HG02852 (cell line): ENCODE results near the gene PROB1.
"Not testable (repeated sequence)": the region's sequence is repeated elsewhere in the genome, so short reads cannot be mapped to it uniquely, and the experiment has no call there.

Experiments
- ATAC-seq: cut with Tn5 transposase; IDR thresholded peaks from one replicate; pipeline ENCODE4 v1.9.1; 2021; ENCODE audit warnings: mild to moderate bottlenecking, moderate library complexity; ENCODE audit not compliant: unreplicated experiment

PROB1 gene, protein sequence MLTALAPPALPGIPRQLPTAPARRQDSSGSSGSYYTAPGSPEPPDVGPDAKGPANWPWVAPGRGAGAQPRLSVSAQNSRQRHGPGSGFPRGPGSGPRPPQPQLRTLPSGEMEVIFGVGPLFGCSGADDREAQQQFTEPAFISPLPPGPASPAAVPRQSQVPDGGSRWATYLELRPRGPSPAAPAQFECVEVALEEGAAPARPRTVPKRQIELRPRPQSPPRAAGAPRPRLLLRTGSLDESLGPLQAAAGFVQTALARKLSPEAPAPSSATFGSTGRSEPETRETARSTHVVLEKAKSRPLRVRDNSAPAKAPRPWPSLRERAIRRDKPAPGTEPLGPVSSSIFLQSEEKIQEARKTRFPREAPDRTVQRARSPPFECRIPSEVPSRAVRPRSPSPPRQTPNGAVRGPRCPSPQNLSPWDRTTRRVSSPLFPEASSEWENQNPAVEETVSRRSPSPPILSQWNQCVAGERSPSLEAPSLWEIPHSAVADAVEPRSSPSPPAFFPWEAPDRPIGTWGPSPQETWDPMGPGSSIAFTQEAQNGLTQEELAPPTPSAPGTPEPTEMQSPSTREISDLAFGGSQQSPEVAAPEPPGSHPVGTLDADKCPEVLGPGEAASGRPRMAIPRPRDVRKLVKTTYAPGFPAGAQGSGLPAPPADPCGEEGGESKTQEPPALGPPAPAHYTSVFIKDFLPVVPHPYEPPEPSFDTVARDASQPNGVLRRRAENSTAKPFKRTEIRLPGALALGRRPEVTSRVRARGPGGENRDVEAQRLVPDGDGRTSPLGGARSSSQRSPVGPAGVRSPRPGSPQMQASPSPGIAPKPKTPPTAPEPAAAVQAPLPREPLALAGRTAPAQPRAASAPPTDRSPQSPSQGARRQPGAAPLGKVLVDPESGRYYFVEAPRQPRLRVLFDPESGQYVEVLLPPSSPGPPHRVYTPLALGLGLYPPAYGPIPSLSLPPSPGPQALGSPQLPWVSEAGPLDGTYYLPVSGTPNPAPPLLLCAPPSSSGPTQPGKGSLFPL

DNA sequence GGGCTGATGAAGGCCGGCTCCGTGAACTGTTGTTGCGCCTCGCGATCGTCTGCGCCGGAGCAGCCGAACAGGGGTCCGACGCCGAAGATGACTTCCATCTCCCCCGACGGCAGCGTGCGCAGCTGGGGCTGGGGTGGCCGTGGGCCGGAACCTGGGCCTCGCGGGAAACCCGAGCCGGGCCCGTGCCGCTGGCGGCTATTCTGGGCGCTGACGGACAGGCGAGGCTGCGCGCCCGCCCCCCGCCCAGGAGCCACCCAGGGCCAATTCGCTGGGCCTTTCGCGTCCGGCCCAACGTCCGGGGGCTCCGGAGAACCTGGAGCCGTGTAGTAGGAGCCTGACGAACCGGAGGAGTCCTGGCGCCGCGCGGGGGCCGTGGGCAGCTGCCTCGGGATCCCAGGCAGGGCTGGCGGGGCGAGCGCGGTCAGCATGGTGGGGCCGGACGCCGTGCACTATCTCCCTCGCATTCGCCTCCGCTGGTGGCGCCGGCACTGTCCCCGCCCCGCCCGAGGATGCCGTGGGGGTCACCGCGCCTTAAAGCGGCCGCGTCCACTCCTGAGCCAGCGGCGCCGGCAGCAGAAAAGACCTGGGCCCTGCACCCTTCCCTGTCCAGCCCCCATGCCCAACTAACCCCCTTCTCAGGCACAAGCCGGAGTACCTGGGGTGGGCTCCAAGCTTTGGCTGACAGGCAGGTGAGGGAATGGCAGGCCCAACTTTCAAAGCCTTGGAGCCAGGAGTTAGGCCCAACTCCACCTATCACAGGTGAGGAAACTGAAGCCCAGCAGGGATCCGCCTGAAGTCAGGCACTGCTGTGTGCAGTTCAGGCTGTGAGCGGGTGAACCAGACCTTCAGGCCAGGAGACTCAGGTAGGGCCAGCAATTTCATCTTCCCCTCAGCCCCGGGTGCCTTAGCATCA lies at the start of gene PROB1:
TSS of gene PROB1 (minus strand) at position 451 of the 913 bp plus-strand sequence. CDS start at position 428, 23 bp downstream.
- ATAC-seq = no peak

DNA sequence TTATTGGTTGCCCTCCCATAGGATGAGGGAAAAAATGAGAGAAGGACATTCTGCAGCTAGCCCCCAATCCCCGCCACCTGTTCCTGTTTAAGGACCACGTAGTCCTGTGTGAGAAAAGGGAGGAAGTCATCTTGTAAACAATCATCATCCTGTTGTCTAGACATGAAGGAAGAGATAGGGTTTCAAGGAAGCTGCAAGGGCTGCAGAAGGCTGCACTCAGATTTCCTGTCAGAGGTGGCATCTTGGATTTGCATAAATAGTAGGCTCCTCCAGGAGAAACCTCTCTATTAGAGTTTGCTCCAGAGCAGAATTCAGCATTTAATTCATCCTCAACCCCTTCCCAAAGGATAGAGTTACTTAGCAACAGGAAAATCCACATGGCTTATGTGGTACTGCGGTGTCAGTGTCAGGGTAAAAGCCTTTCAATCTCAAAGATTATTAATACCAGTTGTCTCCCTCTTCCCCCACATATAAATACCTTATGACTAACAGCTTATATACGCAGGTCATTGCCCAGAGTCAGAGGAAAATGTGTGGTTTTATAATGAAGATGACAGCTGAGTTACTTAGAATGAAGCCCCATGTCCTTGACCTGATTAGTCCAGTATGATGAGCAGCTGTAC lies 49.0 kb upstream of the PROB1 start:
- ATAC-seq = no peak

DNA sequence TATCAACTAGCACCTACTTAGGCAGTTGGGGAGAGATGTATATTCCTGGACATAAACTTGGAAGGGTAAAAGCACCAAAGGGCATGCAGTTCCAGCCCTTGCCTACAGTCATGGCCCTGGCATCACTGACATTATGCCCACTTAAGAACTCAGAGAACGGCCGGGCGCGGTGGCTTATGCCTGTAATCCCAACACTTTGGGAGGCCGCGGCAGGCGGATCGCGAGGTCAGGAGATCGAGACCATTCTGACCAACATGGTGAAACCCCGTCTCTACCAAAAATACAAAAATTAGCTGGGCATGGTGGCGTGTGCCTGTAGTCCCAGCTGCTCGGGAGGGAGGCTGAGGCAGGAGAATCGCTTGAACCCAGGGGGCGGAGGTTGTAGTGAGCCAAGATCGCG lies 45.5 kb upstream of the PROB1 start:
- not testable (repeated sequence) for ATAC-seq

DNA sequence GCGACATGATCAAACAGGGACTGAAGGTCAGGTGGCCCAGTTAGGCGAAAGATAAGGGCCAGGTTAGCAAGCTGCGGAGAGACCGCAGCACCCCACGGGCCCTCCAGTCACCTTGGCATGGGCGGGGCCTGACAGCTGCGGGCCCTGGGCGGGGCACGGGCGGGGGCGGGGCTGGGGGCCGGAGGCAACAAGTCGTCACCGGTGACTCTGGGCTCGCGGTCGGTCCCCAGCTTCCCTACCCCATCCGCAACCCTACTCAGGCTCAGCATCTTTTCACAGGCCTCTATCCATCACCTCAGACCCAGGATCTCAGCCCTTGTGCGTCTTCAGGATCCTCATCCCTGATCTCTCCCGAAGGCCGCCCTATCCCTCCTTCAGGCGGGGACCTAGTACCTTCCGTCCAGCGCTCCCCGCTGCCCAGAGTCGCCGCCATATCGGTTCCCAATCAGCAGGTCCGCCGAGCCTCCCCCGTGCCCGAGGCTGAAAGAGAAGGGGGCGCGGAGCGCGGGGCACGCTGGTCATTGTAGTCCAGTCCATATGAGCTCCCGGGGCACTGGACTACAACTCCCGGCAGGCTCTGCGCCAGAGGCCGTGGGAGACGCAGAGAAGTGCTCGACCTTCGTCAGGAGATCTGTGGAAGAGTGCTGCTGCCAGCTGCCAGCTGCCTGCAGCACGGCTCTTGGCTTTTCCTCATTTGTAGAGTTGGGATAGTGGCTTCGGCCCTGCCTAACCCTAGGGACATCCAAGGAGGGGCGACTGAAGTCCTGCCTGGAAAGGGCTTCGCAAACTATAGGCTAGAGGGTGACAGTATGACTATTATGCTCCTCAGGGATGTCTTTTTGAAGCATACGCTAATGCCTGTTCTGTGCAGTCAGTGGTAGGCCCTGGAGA lies 44.4 kb upstream of the PROB1 start, which contains the start of gene DNAJC18:
TSS of gene DNAJC18 (minus strand) at position 513 of the 891 bp plus-strand sequence. CDS start at position 433, 80 bp downstream.
- ATAC-seq = peak; percentile 88

DNA sequence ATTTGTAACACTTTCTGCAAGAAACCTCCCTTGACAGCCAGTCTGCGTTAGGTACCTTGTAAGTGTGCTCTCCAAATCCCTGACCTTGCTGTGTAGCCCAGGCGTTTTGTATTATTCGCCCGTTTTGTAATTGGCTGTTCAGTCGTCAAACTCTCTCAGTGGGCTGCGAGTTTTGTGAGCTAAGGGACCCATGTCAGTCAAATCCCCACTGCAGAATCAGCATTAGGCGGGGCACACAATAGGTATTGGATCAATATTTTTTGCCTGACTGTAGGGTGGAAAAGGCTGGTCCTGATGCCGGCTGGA lies 43.8 kb upstream of the PROB1 start:
- no peak for ATAC-seq

DNA sequence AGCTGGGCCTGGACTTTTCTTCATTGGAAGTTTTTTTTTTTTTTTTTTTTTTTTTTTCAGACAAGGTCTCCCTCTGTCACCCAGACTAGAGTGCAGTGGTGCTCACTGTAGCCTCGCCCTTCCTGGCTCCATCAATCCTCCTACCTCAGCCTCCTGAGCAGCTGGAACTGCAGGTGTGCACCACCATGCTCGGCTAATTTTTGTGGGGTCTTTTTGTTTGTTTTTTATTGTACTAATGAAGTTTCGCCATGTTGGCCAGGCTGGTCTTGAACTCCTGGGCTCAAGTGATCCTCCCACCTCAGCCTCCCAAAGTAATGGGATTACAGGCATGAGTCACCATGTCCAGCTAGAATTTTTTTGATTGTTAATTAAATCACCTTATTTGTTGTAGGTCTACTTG lies 40.8 kb upstream of the PROB1 start:
- no peak for ATAC-seq

DNA sequence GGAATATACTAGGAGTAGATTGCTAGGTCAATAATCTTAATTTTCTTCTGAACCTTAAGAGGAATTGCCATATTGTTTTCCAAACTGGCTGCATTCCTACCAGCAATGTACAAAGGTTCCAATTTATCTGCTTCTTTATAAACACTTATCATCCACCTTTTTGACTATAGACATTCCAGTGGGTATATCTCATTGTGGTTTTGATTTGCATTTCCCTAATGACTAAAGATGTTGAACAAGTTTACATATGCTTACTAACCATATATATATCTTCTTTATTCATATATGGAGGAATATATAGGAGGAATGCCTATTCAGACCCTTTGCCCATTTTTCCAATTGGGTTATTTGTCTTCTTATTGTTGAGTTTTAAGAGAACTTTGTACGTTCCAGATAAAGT lies 36.8 kb upstream of the PROB1 start:
- ATAC-seq = no peak

DNA sequence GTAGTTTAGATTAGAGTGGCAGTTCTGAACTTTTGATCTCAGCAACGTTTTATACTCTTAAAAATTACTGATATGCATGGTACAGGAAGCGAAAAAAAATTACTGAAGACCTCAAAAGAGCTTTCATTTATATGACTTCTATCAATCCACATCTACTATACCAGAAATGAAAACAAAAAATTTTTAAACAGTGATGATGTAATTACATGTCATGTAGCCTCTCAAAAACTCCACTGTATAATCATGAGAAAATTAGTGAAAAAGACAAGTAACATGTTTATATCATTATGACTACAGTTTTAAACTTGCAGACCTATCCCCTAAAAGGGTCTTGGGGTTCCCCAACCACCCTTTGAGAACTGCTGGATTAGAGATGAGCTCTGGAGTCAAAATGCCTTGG lies 35.1 kb upstream of the PROB1 start:
- no peak for ATAC-seq

DNA sequence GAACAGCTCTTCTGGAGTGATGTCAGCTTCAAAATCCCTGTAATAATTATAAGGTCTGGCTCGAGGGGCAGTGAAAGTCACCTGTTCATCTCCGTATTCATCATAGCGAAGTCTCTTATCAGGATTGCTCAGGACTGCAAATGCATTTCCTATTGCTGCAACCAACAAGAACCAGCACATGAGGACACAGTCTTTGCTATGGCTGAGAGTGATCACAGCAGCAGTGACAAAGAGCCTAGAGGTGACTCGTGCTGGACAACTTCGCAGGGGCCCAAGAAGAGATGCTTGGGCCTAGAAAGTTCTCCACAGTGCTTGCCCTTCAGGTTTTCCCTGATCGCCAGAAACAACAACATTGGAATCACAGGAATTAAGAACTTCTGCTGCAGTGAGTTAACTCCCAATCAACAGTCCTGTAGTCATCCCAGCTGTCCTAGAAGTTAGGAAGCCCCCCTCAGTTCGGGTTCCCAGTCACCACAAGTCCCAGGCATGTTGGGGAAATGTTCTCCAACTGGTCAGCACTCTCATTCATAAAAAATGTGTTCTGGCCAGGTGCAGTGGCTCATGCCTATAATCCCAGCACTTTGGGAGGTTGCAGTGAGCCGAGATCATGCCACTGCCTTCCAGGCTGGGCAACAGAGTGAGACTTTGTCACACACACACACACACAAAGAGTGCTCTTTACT lies 31.4 kb upstream of the PROB1 start:
- ATAC-seq = no peak

DNA sequence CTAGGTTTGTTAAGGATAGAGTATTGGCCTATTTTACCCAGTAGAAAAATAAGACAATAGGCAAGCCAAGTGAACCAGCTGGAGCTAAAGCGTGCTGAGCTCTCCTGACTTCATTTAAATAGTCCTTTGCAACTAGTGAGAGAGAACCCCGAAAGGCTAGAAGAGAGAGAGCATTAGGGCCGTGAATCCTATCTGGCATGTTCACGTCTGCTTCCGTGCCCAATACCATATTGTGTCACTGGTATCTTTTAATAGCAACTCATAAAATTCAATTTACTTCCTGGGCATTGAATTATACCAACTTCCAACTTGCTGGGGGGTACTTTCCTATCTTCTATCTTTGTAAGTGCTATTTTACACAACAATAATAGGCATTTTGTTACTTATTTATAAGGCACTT lies 30.6 kb upstream of the PROB1 start:
- ATAC-seq = no peak

DNA sequence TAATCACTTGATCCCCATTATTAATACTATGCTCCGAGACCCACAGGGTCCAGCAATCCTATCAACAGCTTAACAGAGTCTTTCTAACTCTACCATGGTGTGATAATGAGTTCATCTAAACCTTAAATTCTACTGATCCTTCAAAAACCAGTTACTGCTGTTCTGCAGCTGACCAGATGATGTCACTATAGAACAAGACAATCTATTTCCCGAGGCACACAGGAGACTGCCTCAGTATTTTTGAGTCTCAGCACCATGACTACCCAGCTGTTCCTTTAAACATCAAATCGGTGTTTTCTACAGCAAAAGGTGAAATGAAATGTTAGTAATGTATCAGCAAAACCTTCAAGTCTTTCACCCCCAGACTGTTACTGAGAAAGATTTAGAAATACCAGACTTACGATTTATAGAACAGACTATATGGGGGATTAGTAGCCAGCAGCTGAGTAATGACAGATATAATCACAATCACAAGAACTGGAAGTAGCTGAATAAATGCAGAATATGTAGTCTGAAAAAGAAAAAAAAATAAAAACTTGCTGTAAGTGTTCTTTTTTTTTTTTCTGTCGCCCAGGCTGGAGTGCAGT lies 27.5 kb upstream of the PROB1 start:
- no peak for ATAC-seq

DNA sequence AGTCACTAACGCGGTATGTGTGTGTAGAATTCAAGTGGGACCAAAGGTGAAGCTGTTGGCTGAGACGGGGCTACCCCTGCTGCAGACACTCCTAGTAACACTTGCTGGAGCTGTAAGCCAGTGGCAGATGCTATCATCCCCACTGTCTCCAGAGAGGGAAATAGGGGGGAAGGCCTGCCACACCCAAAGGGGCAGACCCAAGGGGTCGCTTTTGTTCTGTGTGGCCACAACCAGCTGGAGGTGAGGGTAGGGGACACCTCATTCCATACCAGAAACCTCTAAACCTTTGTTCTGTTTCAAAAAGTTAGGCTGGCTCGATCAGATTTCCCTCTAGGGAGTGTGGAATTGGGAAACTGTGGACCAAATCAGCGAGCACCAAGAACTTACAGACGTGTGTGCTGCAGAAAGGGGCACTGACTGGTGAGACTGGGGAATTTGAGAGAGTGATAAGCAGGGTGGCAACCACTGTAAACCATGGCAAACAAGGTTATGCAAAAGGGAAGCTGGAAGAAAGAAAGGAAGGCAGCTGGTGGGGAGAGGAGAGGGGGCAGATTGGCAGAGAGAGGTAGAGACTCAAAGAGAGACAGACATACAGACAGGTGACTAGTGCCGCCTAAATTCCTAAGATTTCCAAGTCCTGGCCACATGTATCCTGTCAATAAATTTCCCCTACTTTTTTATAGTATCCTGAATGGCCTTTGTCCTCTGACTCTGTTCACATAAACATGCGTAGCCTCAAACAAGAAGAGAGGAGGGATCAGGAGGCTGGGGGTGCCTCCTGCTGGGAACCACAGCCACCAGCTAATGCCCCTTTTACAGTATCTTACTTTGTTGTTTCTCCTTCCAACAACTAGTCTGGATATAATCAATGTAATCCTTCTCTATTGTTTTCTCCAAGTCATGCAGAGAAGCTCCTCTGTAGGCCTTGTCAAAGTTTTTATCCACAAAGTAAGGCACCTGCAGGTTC lies 24.6 kb upstream of the PROB1 start:
- no peak for ATAC-seq

DNA sequence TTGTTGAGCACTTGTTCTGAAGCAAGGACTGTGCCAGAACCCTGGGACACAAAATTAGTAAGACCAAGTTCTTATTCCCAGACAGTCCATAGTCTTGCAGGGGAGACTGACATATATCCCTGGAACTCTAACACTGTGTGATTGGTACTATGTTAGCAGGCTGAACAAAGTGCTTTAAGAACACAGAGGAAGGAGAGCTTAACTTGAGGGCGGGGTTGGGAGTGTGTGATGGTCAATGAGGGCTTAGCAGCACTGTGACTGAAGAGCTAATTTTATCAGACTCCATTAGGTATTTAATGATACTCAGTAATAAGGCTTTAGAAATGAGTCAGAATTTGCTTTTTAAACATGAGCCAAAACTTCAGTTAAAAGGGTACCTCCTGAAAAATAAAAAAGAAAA lies 23.9 kb upstream of the PROB1 start:
- ATAC-seq = no peak

DNA sequence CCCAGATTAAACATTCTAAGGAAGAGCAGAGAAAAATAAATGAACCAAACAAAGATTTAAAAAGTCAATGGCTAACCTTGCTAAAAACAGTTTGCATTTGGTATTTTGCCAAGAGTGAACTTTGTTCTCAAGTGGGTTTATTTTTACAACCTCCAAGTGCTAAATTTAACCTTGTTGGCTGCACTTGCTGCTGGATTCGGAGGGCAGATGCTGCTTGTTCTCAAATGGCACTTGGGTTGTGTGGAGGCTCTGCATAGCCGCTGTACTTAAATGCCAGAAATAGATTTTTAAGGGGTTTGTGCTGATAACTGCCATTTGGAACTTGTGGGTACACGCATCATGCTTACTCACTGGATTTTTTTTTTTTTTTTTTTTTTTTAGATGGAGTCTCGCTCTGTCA lies 22.3 kb upstream of the PROB1 start:
- no peak for ATAC-seq

DNA sequence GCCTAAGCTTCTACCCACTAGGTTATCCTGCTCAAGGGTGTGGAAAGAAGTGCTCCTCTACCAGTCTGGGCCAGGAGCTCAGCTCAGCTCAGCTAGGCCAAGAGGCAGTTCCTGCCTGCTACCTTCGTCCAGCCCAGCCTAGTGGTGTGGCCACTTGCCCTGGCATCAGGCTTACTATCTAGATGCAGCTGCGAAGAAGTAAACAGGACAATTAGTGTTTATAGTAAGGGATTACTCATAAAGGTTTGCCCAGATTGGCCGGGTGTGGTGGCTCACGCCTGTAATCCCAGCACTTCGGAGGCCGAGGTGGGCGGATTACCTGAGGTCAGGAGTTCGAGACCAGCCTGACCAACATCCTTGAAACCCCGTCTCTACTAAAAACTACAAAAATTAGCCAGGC lies 21.7 kb upstream of the PROB1 start:
- ATAC-seq = no peak

DNA sequence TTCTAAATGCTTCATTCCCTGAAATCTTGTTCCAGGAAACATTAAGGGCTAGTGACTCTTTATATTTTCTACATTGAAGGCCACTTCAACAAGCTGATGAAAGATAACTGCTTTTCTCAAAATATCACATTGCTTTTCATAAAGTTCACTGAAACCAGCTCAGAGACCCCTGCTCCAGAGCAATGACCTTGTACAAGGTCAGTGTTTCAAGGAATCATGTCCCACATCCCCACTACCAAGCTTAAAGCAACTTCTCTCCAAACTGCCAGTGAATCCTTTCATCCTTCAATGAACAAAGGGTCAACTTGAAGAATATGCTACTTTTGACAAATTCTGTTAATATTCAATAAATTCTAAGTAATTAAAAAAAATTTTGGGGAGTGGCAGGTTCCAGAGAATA lies 21.0 kb upstream of the PROB1 start:
- no peak for ATAC-seq

DNA sequence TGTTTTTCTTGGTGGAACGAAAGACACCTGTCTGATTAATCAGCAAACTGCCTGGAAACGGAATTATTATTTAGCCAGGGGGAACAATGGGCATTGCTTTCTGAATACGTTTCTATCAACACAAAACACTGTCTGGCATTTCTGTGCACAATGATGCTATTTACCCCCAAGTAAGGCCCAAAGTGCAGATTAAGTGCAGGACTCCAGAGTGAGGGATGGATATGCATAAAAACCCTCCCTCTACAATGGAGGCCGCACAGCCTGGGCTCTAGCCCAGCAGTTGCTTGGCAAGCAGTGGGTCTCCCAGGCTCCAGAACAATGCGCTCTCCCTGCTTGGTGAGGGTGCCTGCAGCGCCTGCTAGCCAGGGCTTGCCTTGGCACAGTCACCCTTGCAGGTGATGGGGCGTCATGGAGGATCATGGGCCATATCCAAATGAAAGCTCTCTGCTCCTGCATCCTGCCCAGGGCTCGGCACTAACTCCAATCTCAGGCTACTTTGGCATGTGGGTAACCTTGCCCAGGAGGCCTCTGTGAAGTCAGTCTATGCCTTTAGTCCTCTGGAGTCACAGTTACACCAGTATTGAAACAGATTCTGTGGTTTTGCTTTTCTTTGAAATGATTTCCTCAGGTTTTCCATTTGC lies 20.4 kb upstream of the PROB1 start:
- no peak for ATAC-seq
